Measurements from ENCODE around the gene XIST. TPM values are rescaled to one million over a fixed set of nuclear protein-coding genes. Genes with fewer than 3 reads are reported as not detected.

Gene XIST
- total RNA-seq, 1 donor, result under 0.01 TPM

DNA sequence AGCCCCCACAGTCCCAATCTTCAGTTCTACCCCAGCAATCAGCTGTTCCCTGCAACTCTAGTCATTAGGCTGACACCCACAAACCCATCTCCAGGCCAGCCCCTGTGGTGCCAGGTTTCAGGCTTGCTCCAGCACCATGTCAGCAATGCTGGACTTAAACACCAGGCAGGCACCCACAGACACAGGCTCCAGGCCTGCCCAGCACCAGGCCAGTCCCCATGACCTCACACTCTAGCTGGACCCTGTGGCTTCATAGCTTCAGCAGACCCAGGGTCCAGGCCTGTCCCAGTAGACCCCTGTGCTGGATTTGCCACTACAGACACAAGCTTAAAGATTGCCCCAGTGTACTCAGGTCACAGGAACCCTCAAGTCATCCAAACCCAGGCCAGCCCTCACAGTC, 10.8 kb upstream of the XIST start:
- Histone ChIP-seq H3K4me3 (ENCODE audit: insufficient read depth, low read length) (no peak overlapping the region), H3K4me1 (ENCODE audit: insufficient read depth, low read length) (no peaks in the 10 kb centered on the region), H3K9me3 (ENCODE audit: low read depth, low read length) (no peaks in the 10 kb centered on the region), H4K20me1 (ENCODE audit: insufficient read depth, low read length) (no peaks in the 10 kb centered on the region), H3K27me3 (ENCODE audit: insufficient read depth, low read length) (peaks cover 3% of the 10 kb centered on the region), H3K4me2 (ENCODE audit: insufficient read depth, low read length) (no peak overlapping the region), H3K36me3 (ENCODE audit: insufficient read depth, low read length) (no peaks in the 10 kb centered on the region), H2AFZ (ENCODE audit: low read length) (no peak overlapping the region), H3K27ac (ENCODE audit: low read depth, low read length) (no peak overlapping the region), H3K79me2 (ENCODE audit: insufficient read depth, low read length) (no peaks in the 10 kb centered on the region)
- TF ChIP-seq, protein P1, sequence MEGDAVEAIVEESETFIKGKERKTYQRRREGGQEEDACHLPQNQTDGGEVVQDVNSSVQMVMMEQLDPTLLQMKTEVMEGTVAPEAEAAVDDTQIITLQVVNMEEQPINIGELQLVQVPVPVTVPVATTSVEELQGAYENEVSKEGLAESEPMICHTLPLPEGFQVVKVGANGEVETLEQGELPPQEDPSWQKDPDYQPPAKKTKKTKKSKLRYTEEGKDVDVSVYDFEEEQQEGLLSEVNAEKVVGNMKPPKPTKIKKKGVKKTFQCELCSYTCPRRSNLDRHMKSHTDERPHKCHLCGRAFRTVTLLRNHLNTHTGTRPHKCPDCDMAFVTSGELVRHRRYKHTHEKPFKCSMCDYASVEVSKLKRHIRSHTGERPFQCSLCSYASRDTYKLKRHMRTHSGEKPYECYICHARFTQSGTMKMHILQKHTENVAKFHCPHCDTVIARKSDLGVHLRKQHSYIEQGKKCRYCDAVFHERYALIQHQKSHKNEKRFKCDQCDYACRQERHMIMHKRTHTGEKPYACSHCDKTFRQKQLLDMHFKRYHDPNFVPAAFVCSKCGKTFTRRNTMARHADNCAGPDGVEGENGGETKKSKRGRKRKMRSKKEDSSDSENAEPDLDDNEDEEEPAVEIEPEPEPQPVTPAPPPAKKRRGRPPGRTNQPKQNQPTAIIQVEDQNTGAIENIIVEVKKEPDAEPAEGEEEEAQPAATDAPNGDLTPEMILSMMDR (IDR thresholded peaks at IDR 0.05; ENCODE audit: extremely low read depth, low read depth, low read length), result no peak
- DNase-seq (ENCODE audit: insufficient read length, low spot score, missing footprints), result no peak

DNA sequence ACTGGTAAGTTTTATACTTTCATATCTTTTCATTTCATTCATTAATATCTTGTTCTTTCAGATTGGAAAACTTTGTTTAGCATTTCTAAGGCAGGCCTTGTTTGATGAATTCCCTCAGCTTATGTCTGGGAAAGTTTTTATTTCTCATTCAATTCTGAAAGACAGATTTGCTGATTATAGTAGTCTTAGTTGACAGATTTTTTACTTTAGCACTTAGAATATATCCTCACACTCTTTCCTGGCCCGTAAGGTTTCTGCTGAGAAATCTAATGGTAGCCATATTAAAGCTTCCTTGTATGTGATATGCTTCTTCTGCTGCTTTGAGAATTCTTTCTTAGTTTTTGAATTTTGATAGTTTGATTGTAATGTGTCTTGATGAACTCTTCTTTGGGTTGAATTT, 7.1 kb upstream of the XIST start:
- H3K4me1 ChIP-seq (ENCODE audit: insufficient read depth, low read length), result no peaks in the 10 kb centered on the region
- H2AFZ ChIP-seq (ENCODE audit: low read length), result no peak overlapping the region
- no peak overlapping the region for H3K27ac ChIP-seq (ENCODE audit: low read depth, low read length)
- DNase-seq (ENCODE audit: insufficient read length, low spot score, missing footprints), result no peak
- H3K4me3 ChIP-seq (ENCODE audit: insufficient read depth, low read length), result no peak overlapping the region
- no peaks in the 10 kb centered on the region for H3K9me3 ChIP-seq (ENCODE audit: low read depth, low read length)
- H3K4me2 ChIP-seq (ENCODE audit: insufficient read depth, low read length), result no peak overlapping the region
- no peaks in the 10 kb centered on the region for H3K79me2 ChIP-seq (ENCODE audit: insufficient read depth, low read length)
- TF ChIP-seq, protein P1 (IDR thresholded peaks at IDR 0.05; ENCODE audit: extremely low read depth, low read depth, low read length), result no peak
- H3K27me3 ChIP-seq (ENCODE audit: insufficient read depth, low read length), result peaks cover 3% of the 10 kb centered on the region
- no peaks in the 10 kb centered on the region for H3K36me3 ChIP-seq (ENCODE audit: insufficient read depth, low read length)
- no peaks in the 10 kb centered on the region for H4K20me1 ChIP-seq (ENCODE audit: insufficient read depth, low read length)

DNA sequence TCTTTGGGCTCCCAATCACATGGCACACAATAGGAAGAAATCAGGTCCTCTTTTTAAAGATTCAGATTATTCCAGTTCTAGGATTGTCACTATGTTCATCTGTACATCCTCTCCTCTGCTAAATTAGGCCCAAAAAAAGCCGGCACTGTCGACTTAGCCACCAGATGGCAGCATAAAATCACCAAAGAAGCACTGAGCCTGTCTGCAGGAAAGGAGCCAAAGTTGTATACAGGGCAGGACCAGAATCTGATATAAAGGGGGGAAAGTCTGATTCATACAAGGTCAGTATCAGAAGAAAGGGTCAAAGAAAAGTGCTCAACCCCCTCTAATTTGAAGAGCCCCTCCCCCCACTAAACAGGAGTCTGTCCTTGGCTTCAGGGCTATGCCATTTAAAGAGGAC, 3.0 kb upstream of the XIST start:
- Histone ChIP-seq H2AFZ (ENCODE audit: low read length) (no peak overlapping the region), H3K27me3 (ENCODE audit: insufficient read depth, low read length) (peaks cover 2% of the 10 kb centered on the region), H3K4me3 (ENCODE audit: insufficient read depth, low read length) (no peak overlapping the region), H3K9me3 (ENCODE audit: low read depth, low read length) (no peaks in the 10 kb centered on the region), H3K4me1 (ENCODE audit: insufficient read depth, low read length) (no peaks in the 10 kb centered on the region), H4K20me1 (ENCODE audit: insufficient read depth, low read length) (no peaks in the 10 kb centered on the region), H3K79me2 (ENCODE audit: insufficient read depth, low read length) (peaks cover 16% of the 10 kb centered on the region), H3K36me3 (ENCODE audit: insufficient read depth, low read length) (no peaks in the 10 kb centered on the region), H3K27ac (ENCODE audit: low read depth, low read length) (no peak overlapping the region), H3K4me2 (ENCODE audit: insufficient read depth, low read length) (no peak overlapping the region)
- TF ChIP-seq, protein P1 (IDR thresholded peaks at IDR 0.05; ENCODE audit: extremely low read depth, low read depth, low read length), result peak; percentile 91
- DNase-seq (ENCODE audit: insufficient read length, low spot score, missing footprints), result peak; percentile 86

DNA sequence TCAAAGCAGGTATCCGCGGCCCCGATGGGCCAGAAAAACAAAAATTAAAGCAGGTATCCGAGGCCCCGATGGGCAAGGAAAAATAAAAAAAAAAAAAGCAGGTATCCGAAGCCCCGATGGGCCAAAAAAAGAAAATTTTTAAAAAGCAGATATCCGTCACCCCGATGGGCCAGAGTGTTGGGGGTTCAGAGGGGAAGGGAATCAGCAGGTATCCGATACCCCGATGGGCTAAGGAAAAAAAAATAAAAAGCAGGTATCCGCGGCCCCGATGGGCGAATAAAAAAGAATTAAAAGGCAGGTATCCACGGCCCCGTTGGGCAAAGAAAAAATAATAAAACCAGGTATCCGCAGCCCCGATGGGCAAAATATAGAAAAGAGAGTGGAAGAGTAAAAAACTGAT, 492 bp downstream of the XIST start:
- Histone ChIP-seq H3K79me2 (ENCODE audit: insufficient read depth, low read length) (peaks cover 50% of the 10 kb centered on the region), H3K9me3 (ENCODE audit: low read depth, low read length) (no peaks in the 10 kb centered on the region), H2AFZ (ENCODE audit: low read length) (peak overlapping the region; percentile 90), H3K27me3 (ENCODE audit: insufficient read depth, low read length) (peaks cover 4% of the 10 kb centered on the region), H3K4me2 (ENCODE audit: insufficient read depth, low read length) (peak overlapping the region; percentile 73), H3K4me3 (ENCODE audit: insufficient read depth, low read length) (peak overlapping the region; percentile 92), H3K27ac (ENCODE audit: low read depth, low read length) (peak overlapping the region; percentile 97), H4K20me1 (ENCODE audit: insufficient read depth, low read length) (peaks cover 31% of the 10 kb centered on the region), H3K4me1 (ENCODE audit: insufficient read depth, low read length) (peaks cover 8% of the 10 kb centered on the region), H3K36me3 (ENCODE audit: insufficient read depth, low read length) (no peaks in the 10 kb centered on the region)
- TF ChIP-seq, protein P1 (IDR thresholded peaks at IDR 0.05; ENCODE audit: extremely low read depth, low read depth, low read length), result no peak
- DNase-seq (ENCODE audit: insufficient read length, low spot score, missing footprints), result no peak

Measured in osteoblast (primary cell).